Mesendoderm (in vitro differentiated cells): Measurements from ENCODE around the gene PAN3.
A peak's percentile ranks its signal among the peaks of the same experiment; 100 is the strongest.

Source experiments
- DNase-seq: peaks from one replicate; pipeline ENCODE4 v3.0.0; 2013
- H2AK5ac ChIP-seq: 2 replicates; pipeline ENCODE4 v1.6.1; 2013; ENCODE audit warnings: low read length, inconsistent platforms
- H2BK120ac ChIP-seq: 2 replicates; pipeline ENCODE4 v1.6.1; 2013; ENCODE audit warnings: low read depth, mild to moderate bottlenecking, low read length, moderate library complexity, mixed read lengths
- H2BK15ac ChIP-seq: replicated peaks from 2 replicates; pipeline ENCODE4 v1.6.1; 2013; ENCODE audit warnings: low read depth, mild to moderate bottlenecking, moderate library complexity
- H2BK5ac ChIP-seq: 2 replicates; pipeline ENCODE4 v1.6.1; 2013; ENCODE audit warnings: low read length, inconsistent platforms
- H3K18ac ChIP-seq: 2 replicates; pipeline ENCODE4 v1.6.1; 2013; ENCODE audit warnings: mild to moderate bottlenecking, low read length, mixed read lengths
- H3K23ac ChIP-seq: one replicate; pipeline ENCODE4 v1.6.1; 2013; ENCODE audit warnings: low read length
- H3K27ac ChIP-seq: 2 replicates; pipeline ENCODE4 v1.5.1; 2013; ENCODE audit warnings: low read depth, mild to moderate bottlenecking, inconsistent platforms, low read length, moderate library complexity
- H3K27me3 ChIP-seq: 2 replicates; pipeline ENCODE4 v1.6.1; 2013; ENCODE audit warnings: low read length, control low read depth, mild to moderate bottlenecking, inconsistent platforms; ENCODE audit not compliant: insufficient read depth, poor library complexity
- H3K36me3 ChIP-seq: 2 replicates; pipeline ENCODE4 v1.6.1; 2013; ENCODE audit warnings: low read length, inconsistent platforms; ENCODE audit not compliant: control insufficient read depth, insufficient read depth
- H3K4ac ChIP-seq: one replicate; pipeline ENCODE4 v1.6.1; 2013; ENCODE audit warnings: low read depth, mild to moderate bottlenecking, low read length, moderate library complexity
- H3K4me1 ChIP-seq: 2 replicates; pipeline ENCODE4 v1.6.1; 2013; ENCODE audit warnings: low read depth, low read length, inconsistent platforms; ENCODE audit not compliant: control insufficient read depth
- H3K4me2 ChIP-seq: 2 replicates; pipeline ENCODE4 v1.6.1; 2013; ENCODE audit warnings: low read length
- H3K4me3 ChIP-seq: 2 replicates; pipeline ENCODE4 v1.5.1; 2013; ENCODE audit warnings: mild to moderate bottlenecking, low read length
- H3K56ac ChIP-seq: one replicate; pipeline ENCODE4 v1.6.1; 2013; ENCODE audit warnings: low read length
- H3K79me1 ChIP-seq: 2 replicates; pipeline ENCODE4 v1.6.1; 2013; ENCODE audit warnings: low read length, inconsistent platforms
- H3K79me2 ChIP-seq: 2 replicates; pipeline ENCODE4 v1.6.1; 2013; ENCODE audit warnings: mild to moderate bottlenecking, low read length; ENCODE audit not compliant: control insufficient read depth, insufficient read depth
- H3K9ac ChIP-seq: 2 replicates; pipeline ENCODE4 v1.6.1; 2013; ENCODE audit warnings: low read length, inconsistent platforms
- H4K5ac ChIP-seq: one replicate; pipeline ENCODE4 v1.6.1; 2013; ENCODE audit warnings: low read length
- H4K8ac ChIP-seq: one replicate; pipeline ENCODE4 v1.6.1; 2013; ENCODE audit warnings: low read depth, mild to moderate bottlenecking, control low read depth, low read length, moderate library complexity
- WGBS: extraction: QIAGEN DNeasy Blood & Tissue Kit; methylation state at CpG from one replicate; pipeline ENCODE4 v1.1.7; 2013; ENCODE audit warnings: low lambda C conversion rate, missing lambda C conversion rate; ENCODE audit not compliant: insufficient coverage; ENCODE audit errors: extremely low coverage; 5-methylcytosine and 5-hydroxymethylcytosine counted together

Gene PAN3

GRCh38 chr13:28337166-28338005, 199.0 kb downstream of the PAN3 start:
- Histone ChIP-seq H4K5ac (no peak overlapping the region), H2BK120ac (no peak overlapping the region), H3K9ac (no peak overlapping the region), H3K27ac (no peak overlapping the region), H3K18ac (no peak overlapping the region), H4K8ac (no peak overlapping the region), H3K4ac (no peak overlapping the region), H2AK5ac (no peak overlapping the region), H3K79me1 (no peaks in the 10 kb centered on the region), H3K4me2 (no peak overlapping the region), H2BK15ac (no peak overlapping the region), H3K27me3 (no peaks in the 10 kb centered on the region), H3K23ac (no peak overlapping the region), H3K4me3 (no peak overlapping the region), H3K79me2 (no peaks in the 10 kb centered on the region), H3K56ac (no peak overlapping the region), H3K4me1 (peaks cover 6% of the 10 kb centered on the region), H3K36me3 (no peaks in the 10 kb centered on the region), H2BK5ac (no peak overlapping the region)
- DNase-seq = no peak
- WGBS = no CpG with 5 or more reads among the region's 4 CpGs

DNA sequence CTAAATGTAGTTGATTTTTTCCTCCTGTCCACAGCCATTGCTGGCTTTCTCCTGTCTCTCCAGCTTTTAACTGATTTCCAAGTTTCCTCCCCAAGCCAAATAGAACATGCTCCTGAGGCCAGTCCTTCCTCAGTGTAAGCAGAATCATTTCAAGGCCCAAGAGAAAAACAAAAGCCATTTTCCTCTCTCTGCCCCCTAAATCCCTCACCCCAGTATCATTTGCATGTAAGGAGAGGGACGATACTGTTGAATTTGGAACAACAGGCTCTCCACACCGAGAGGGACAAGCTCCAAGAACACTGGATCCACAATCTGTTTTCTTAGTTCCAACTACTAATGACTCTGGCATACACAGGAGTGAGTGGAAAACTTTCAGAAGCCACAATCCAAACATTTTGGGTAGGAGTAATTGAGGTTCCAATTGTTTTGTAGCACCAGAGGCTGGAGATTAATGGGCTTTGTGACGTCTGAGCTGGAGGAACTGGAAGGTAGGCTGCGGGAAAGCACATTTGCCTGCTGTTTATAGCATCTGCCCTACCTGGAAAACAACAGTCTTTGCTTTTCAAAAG, 199.7 kb downstream of the PAN3 start:
- no peaks in the 10 kb centered on the region for H3K36me3 ChIP-seq
- peaks cover 6% of the 10 kb centered on the region for H3K4me1 ChIP-seq
- no peak overlapping the region for H2BK120ac ChIP-seq
- no peak overlapping the region for H3K27ac ChIP-seq
- no peak overlapping the region for H2BK5ac ChIP-seq
- no peak overlapping the region for H3K4me2 ChIP-seq
- H2BK15ac ChIP-seq = no peak overlapping the region
- no peak overlapping the region for H4K5ac ChIP-seq
- no peak overlapping the region for H3K4ac ChIP-seq
- no peak for DNase-seq
- no peaks in the 10 kb centered on the region for H3K79me1 ChIP-seq
- no CpG with 5 or more reads among the region's 4 CpGs for WGBS
- H3K4me3 ChIP-seq = no peak overlapping the region
- no peak overlapping the region for H4K8ac ChIP-seq
- H3K79me2 ChIP-seq = no peaks in the 10 kb centered on the region
- no peaks in the 10 kb centered on the region for H3K27me3 ChIP-seq
- no peak overlapping the region for H3K18ac ChIP-seq
- H2AK5ac ChIP-seq = no peak overlapping the region
- no peak overlapping the region for H3K9ac ChIP-seq
- H3K56ac ChIP-seq = no peak overlapping the region
- H3K23ac ChIP-seq = no peak overlapping the region

- Histone ChIP-seq H3K27ac (no peak overlapping the region), H3K79me1 (no peaks in the 10 kb centered on the region), H4K8ac (no peak overlapping the region), H2BK120ac (no peak overlapping the region), H3K4ac (no peak overlapping the region), H3K23ac (no peak overlapping the region), H3K4me3 (no peak overlapping the region), H3K27me3 (no peaks in the 10 kb centered on the region), H3K9ac (no peak overlapping the region), H3K56ac (no peak overlapping the region), H4K5ac (no peak overlapping the region), H2BK15ac (no peak overlapping the region), H3K36me3 (no peaks in the 10 kb centered on the region), H2BK5ac (no peak overlapping the region), H3K4me1 (peaks cover 6% of the 10 kb centered on the region), H3K18ac (no peak overlapping the region), H2AK5ac (no peak overlapping the region), H3K4me2 (no peak overlapping the region), H3K79me2 (no peaks in the 10 kb centered on the region)
- WGBS = no CpG with 5 or more reads among the region's 6 CpGs
- DNase-seq = no peak
Measured at GRCh38 chr13:28338742-28339141, 200.4 kb downstream of the PAN3 start.

- no peak overlapping the region for H4K8ac ChIP-seq
- no peak for DNase-seq
- H3K4ac ChIP-seq = no peak overlapping the region
- H2BK5ac ChIP-seq = no peak overlapping the region
- no peak overlapping the region for H3K4me3 ChIP-seq
- H3K4me2 ChIP-seq = no peak overlapping the region
- no peak overlapping the region for H3K23ac ChIP-seq
- H3K79me2 ChIP-seq = no peaks in the 10 kb centered on the region
- peaks cover 6% of the 10 kb centered on the region for H3K4me1 ChIP-seq
- no peak overlapping the region for H3K18ac ChIP-seq
- H3K27ac ChIP-seq = no peak overlapping the region
- H3K9ac ChIP-seq = no peak overlapping the region
- H3K36me3 ChIP-seq = no peaks in the 10 kb centered on the region
- H2AK5ac ChIP-seq = no peak overlapping the region
- H3K56ac ChIP-seq = no peak overlapping the region
- no peak overlapping the region for H2BK15ac ChIP-seq
- H3K79me1 ChIP-seq = no peaks in the 10 kb centered on the region
- no peak overlapping the region for H4K5ac ChIP-seq
- no CpG with 5 or more reads among the region's 2 CpGs for WGBS
- H3K27me3 ChIP-seq = no peaks in the 10 kb centered on the region
- H2BK120ac ChIP-seq = no peak overlapping the region
Measured at GRCh38 chr13:28339419-28339818, 201.1 kb downstream of the PAN3 start.

DNA sequence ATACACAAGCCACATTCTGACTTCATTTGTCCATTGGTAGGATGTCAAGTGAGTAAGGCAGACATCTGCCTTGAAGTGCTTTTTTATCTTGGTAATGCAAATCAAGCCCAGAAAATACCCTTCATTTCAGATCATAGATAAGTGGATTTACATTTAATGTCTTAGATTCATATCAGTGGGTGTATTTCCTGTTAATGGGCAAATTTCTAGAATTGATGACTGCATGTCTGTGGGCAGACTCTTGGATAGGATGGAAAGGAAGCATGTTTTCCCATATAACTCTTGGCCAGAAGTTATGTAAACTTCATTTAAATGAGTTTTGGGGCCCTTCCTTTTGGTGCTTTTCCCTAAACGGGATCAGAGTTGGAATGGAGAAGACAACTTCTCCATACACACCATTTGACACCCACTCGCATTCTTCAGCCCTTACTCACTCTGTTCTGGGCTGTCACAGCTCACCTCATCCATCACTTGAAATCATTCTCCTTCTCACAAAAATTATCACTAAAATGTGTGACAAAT, 202.0 kb downstream of the PAN3 start:
- WGBS = no CpG with 5 or more reads among the region's 2 CpGs
- no peak overlapping the region for H2BK5ac ChIP-seq
- H3K4me3 ChIP-seq = no peak overlapping the region
- no peak overlapping the region for H3K27ac ChIP-seq
- no peak overlapping the region for H3K9ac ChIP-seq
- H3K23ac ChIP-seq = peak overlapping the region; percentile 37
- no peak overlapping the region for H2BK120ac ChIP-seq
- no peaks in the 10 kb centered on the region for H3K79me1 ChIP-seq
- no peak overlapping the region for H3K56ac ChIP-seq
- H3K4ac ChIP-seq = no peak overlapping the region
- no peaks in the 10 kb centered on the region for H3K27me3 ChIP-seq
- no peak overlapping the region for H4K5ac ChIP-seq
- no peak overlapping the region for H2AK5ac ChIP-seq
- H2BK15ac ChIP-seq = no peak overlapping the region
- peaks cover 6% of the 10 kb centered on the region for H3K4me1 ChIP-seq
- H4K8ac ChIP-seq = no peak overlapping the region
- no peak overlapping the region for H3K4me2 ChIP-seq
- H3K36me3 ChIP-seq = no peaks in the 10 kb centered on the region
- H3K79me2 ChIP-seq = no peaks in the 10 kb centered on the region
- DNase-seq = no peak
- H3K18ac ChIP-seq = no peak overlapping the region
